Heart left ventricle (tissue), 16 donors: ENCODE data around the gene GJA4. TPM values are rescaled to one million over a fixed set of nuclear protein-coding genes. Genes with fewer than 3 reads are reported as not detected.

Source experiments
- ATAC-seq, 4 donors: fragments of 200-7000 bp; cut with Tn5 transposase; one replicate each; pipeline ENCODE4 v1.9.1; 2020 to 2022; ENCODE audit warnings: moderate library complexity in 4 of 4, mild to moderate bottlenecking in 3 of 4, moderate number of reproducible peaks in 1 of 4
- DNase-seq, 5 donors: peaks; one replicate each; pipeline ENCODE4 v3.0.0-alpha.2; 2020
- H3K27ac ChIP-seq, 12 donors: fragments of 200-600 bp; sonication (generic) in 4 of 12; one replicate each; pipeline versions ENCODE4 v1.5.0 to v1.8.0; 2016 to 2022; ENCODE audit warnings: mild to moderate bottlenecking in 2 of 12
- H3K27me3 ChIP-seq, 9 donors: fragments of 200-600 bp; sonication (generic) in 2 of 9; one replicate each; pipeline versions ENCODE4 v1.5.1 to v1.8.0; 2016 to 2022; ENCODE audit warnings: mild to moderate bottlenecking in 3 of 9
- H3K36me3 ChIP-seq, 9 donors: fragments of 200-600 bp; sonication (generic) in 2 of 9; one replicate each; pipeline versions ENCODE4 v1.5.0 to v1.8.0; 2018 to 2022; ENCODE audit warnings: mild to moderate bottlenecking in 2 of 9
- H3K4me1 ChIP-seq, 12 donors: fragments of 200-600 bp; sonication (generic) in 4 of 12; one replicate each; pipeline versions ENCODE4 v1.5.0 to v1.8.0; 2016 to 2022; ENCODE audit warnings: mild to moderate bottlenecking in 3 of 12
- H3K4me3 ChIP-seq, 12 donors: fragments of 200-600 bp; sonication (generic) in 4 of 12; one replicate each; pipeline versions ENCODE4 v1.5.0 to v1.8.0; 2017 to 2022; ENCODE audit warnings: mild to moderate bottlenecking in 9 of 12, moderate library complexity in 4 of 12
- H3K9me3 ChIP-seq, 12 donors: fragments of 200-600 bp; sonication (generic) in 4 of 12; one replicate each; pipeline versions ENCODE4 v1.5.0 to v1.8.0; 2016 to 2022; ENCODE audit warnings: mild to moderate bottlenecking in 1 of 12
- CTCF ChIP-seq, 12 donors: fragments of 200-600 bp; sonication (generic) in 4 of 12; IDR thresholded peaks; one replicate each; pipeline versions ENCODE4 v1.5.0 to v1.8.0; 2018 to 2022; ENCODE audit warnings: antibody characterized with exemption in 12 of 12, mild to moderate bottlenecking in 5 of 12
- POLR2A ChIP-seq, 2 donors: fragments of 450-650 bp; IDR thresholded peaks; one replicate each; pipeline ENCODE4 v1.6.1; 2017; ENCODE audit warnings: antibody characterized with exemption in 2 of 2, mild to moderate bottlenecking in 2 of 2, moderate library complexity in 2 of 2
- WGBS, 4 donors: extraction: QIAGEN DNeasy Blood & Tissue Kit in 2 of 4; methylation state at CpG; one replicate each; pipeline versions ENCODE4 v1.1.5 to v1.1.7; 2013 to 2018; 5-methylcytosine and 5-hydroxymethylcytosine counted together
- intact Hi-C, 10 donors: fragments of 100-400 bp; cut with DNase I; formaldehyde crosslinking; loops; one replicate each; pipeline versions ENCODE4 v1.11.1 to v1.14.2; 2022
- polyA plus RNA-seq, 2 donors: library from polyadenylated mRNA; stranded (reverse); fragments of 200-250 nt; gene quantifications; one replicate each; pipeline ENCODE4 v1.2.3, GENCODE V29; 2013
- total RNA-seq, 9 donors: library from RNA; depleted of rRNA in 2 of 9; stranded (reverse); fragments of >200 nt in 2 of 9; fragmentation: NEBNext Ultra II Directional in 3 of 9; extraction: Animal tissue kit (Norgen Biotek cat#: 25700) in 3 of 9; gene quantifications; one replicate each; pipeline versions ENCODE4 v1.1.0 to v1.2.4, GENCODE V29; 2016 to 2023
- donor health status: ischemic (EF 13 %, LVEDD 7.1; RV severe dilation, severe dysfunction).
- donor health status: healthy with polysubstance abuse.
- donor health status: DM: no; HTN: yes; CAD: no.
- donor health status: DM: no; HTN: no; CAD: no.
- donor health status: ischemic (EF 25% LVEDD 6.9; RV normal size, moderate dysfunction).
- donor health status: ischemic (EF 25% LVEDD 5.7; RV mildly dilated, moderate dysfunction).
- donor health status: healthy.
- donor health status: DM: yes; HTN: yes; CAD: no.
- donor health status: ischemic (EF 35%, LVEDD 5.7; RV mildly dilated, moderate dysfunction).
- donor health status: nonischemic (EF 11% LVEDD 7.7; RV severe dilation, severe dysfunction).
- donor health status: DM: yes; HTN: yes; CAD: no.
- donor health status: PGD.
- donor health status: ischemic (EF 29% LVEDD 5.4; RV normal size, mild dysfunction).
- donor health status: nonischemic (EF 23%, LVEDD 6.1; RV moderate dilation, normal function).

Gene GJA4
- total and polyA plus RNA-seq, 11 donors, result 14.2 to 78.0 (median 23.0) TPM

GRCh38 chr1:34746101-34746500 lies 46.7 kb upstream of the GJA4 start:
- no peak for ATAC-seq
- Histone ChIP-seq H3K27me3 (peaks cover 0 to 19% (median 5%) of the 10 kb centered on the region in 9 donors), H3K9me3 (no peaks in the 10 kb centered on the region)

GRCh38 chr1:34746785-34747637 lies 45.8 kb upstream of the GJA4 start:
- DNase-seq (no peak), ATAC-seq (no peak)
- 51 to 76% (median 59%) methylated on average over 17 to 18 of the region's 18 CpGs for WGBS, 4 donors
- no peaks in the 10 kb centered on the region for H3K9me3 ChIP-seq
- H3K27me3 ChIP-seq, result peaks cover 0 to 19% (median 5%) of the 10 kb centered on the region in 9 donors
- TF ChIP-seq POLR2A (IDR thresholded peaks at IDR 0.05) (no peak), CTCF (IDR thresholded peaks at IDR 0.05) (no peak)
- H3K4me3 ChIP-seq, result no peak overlapping the region
- H3K4me1 ChIP-seq, result no peaks in the 10 kb centered on the region
- H3K36me3 ChIP-seq, result no peaks in the 10 kb centered on the region
- no peak overlapping the region for H3K27ac ChIP-seq
- intact Hi-C loops, result loop anchor here in 6 of 10 donors (10.0 kb wide), 4 partner anchors 292 to 1112 kb away; no protein-coding TSS in a partner anchor

More at GRCh38 chr1:34746101-34746500, 46.7 kb upstream of the GJA4 start:
- intact Hi-C loops, result loop anchor here in 6 of 10 donors (10.0 kb wide), 4 partner anchors 291 to 1111 kb away; no protein-coding TSS in a partner anchor
- H3K4me1 ChIP-seq, result no peaks in the 10 kb centered on the region
- WGBS, 4 donors, result 80 to 90% (median 83%) methylated on average over 4 of the region's 4 CpGs
- no peak overlapping the region for H3K27ac ChIP-seq
- no peaks in the 10 kb centered on the region for H3K36me3 ChIP-seq
- H3K4me3 ChIP-seq, result no peak overlapping the region
- DNase-seq, result no peak
- no peak for TF ChIP-seq CTCF (IDR thresholded peaks at IDR 0.05)
- TF ChIP-seq POLR2A (IDR thresholded peaks at IDR 0.05), result no peak

- H3K27me3 ChIP-seq, result peaks cover 0 to 19% (median 5%) of the 10 kb centered on the region in 9 donors
- WGBS, 4 donors, result 41 to 72% (median 54%) methylated on average over 6 of the region's 6 CpGs
- DNase-seq (no peak), ATAC-seq (no peak)
- H3K36me3 ChIP-seq, result no peaks in the 10 kb centered on the region
- no peaks in the 10 kb centered on the region for H3K4me1 ChIP-seq
- H3K9me3 ChIP-seq, result no peaks in the 10 kb centered on the region
- TF ChIP-seq CTCF (IDR thresholded peaks at IDR 0.05) (no peak), POLR2A (IDR thresholded peaks at IDR 0.05) (no peak)
- no peak overlapping the region for H3K27ac ChIP-seq
- intact Hi-C loops, result loop anchor here in 6 of 10 donors (10.0 kb wide), 4 partner anchors 293 to 1113 kb away; no protein-coding TSS in a partner anchor
- H3K4me3 ChIP-seq, result no peak overlapping the region
These were observed 45.2 kb upstream of the GJA4 start for GRCh38 chr1:34747638-34747941.

GRCh38 chr1:34749992-34750391 lies 42.8 kb upstream of the GJA4 start:
- Histone ChIP-seq H3K27ac (no peak overlapping the region), H3K4me1 (no peaks in the 10 kb centered on the region), H3K9me3 (no peaks in the 10 kb centered on the region), H3K27me3 (peaks cover 0 to 21% (median 5%) of the 10 kb centered on the region in 9 donors), H3K36me3 (no peaks in the 10 kb centered on the region), H3K4me3 (no peak overlapping the region)
- no peak for TF ChIP-seq CTCF (IDR thresholded peaks at IDR 0.05)
- no peak for TF ChIP-seq POLR2A (IDR thresholded peaks at IDR 0.05)
- intact Hi-C loops, result loop anchor here in 6 of 10 donors (10.0 kb wide), 4 partner anchors 295 to 1115 kb away; no protein-coding TSS in a partner anchor
- 16 to 32% (median 22%) methylated on average over 8 of the region's 8 CpGs for WGBS, 4 donors
- no peak for DNase-seq
- ATAC-seq, result no peak
